Measurements from ENCODE around the gene WFDC10B. TPM values are rescaled to one million over a fixed set of nuclear protein-coding genes. Genes with fewer than 3 reads are reported as not detected.

The WFDC10B gene
- not detected for total RNA-seq

DNA sequence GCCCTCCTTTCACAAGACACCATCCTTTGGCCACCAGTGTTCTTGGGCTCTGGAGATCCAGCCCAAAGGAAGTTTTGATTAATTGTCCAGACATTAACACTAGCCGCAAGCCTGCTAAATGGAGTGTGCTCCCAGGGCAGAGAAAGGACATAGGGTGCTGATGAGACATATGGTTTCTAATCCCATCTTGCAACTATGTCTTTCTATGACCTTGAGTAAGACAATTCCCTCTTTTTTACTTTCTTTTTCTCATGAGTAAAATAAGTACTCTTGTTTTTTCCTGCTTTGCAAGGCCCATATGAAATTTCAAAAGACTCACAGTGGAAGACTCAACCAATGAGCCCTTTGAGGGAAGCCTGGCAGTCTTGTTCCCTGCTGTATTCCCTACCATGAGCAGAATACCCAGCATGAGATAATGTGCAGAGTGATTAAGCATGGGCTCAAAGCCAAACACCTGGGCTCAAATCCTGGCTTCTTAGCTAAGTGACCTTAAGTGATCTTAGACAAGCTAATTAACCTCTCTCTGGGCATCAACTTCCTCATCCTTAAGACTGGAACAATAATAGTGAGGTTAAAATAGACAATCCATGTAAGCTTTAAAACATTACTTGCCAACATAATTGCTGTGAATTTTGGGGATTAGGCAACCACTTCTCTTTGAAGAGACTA, at the start of gene WFDC10B:
Gene WFDC10B, minus strand, starts transcription at position 51 of the 669 bp plus-strand sequence. CDS start 19,027 bp downstream, outside the sequence.
- H3K4me1 ChIP-seq (ENCODE audit: control insufficient read depth in 3 of 3, insufficient read depth in 3 of 3, low read length in 3 of 3): no peaks in the 10 kb centered on the region
- H3K4me3 ChIP-seq (ENCODE audit: low read length in 3 of 3): no peak within 1 kb of the TSS

DNA sequence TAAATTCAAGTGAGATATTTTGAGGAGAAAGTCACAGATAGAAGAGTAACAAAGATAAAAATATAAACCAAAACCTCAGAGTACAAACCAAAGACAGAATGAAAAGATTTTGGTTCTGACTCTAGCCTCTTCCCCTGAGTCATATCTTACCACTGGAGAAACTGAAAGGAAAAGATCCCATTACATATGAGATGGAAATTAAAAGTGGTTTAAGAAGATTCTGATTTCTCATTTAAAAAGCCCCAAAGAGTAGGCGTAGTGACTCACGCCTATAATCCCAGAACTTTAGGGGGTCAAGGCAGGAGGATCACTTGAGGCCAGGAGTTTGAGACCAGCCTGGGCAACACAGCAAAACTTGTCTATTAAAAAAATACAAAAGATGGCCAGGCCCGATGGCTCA, 47.9 kb upstream of the WFDC10B start:
- no peak overlapping the region for H3K27ac ChIP-seq (ENCODE audit: low read depth, low read length)
- no peaks in the 10 kb centered on the region for H3K4me1 ChIP-seq (ENCODE audit: control insufficient read depth in 3 of 3, insufficient read depth in 3 of 3, low read length in 3 of 3)
- peaks cover 0 to 5% (median 0%) of the 10 kb centered on the region in 3 donors for H3K27me3 ChIP-seq (ENCODE audit: control insufficient read depth in 3 of 3, insufficient read depth in 3 of 3, low read length in 3 of 3)
- H3K36me3 ChIP-seq (ENCODE audit: control insufficient read depth in 3 of 3, insufficient read depth in 3 of 3, low read length in 3 of 3): no peaks in the 10 kb centered on the region
- H3K9me3 ChIP-seq (ENCODE audit: control insufficient read depth in 3 of 3, low read length in 3 of 3): peaks cover 0 to 3% (median 0%) of the 10 kb centered on the region in 3 donors
- H3K4me3 ChIP-seq (ENCODE audit: low read length in 3 of 3): no peak overlapping the region
- no peak overlapping the region for H3K9ac ChIP-seq (ENCODE audit: low read depth in 1 of 3, low read length in 3 of 3)

More for the DNA sequence above, at the start of gene WFDC10B:
- peaks cover 0 to 3% (median 0%) of the 10 kb centered on the region in 3 donors for H3K9me3 ChIP-seq (ENCODE audit: control insufficient read depth in 3 of 3, low read length in 3 of 3)
- H3K9ac ChIP-seq (ENCODE audit: low read depth in 1 of 3, low read length in 3 of 3): no peak within 1 kb of the TSS
- H3K36me3 ChIP-seq (ENCODE audit: control insufficient read depth in 3 of 3, insufficient read depth in 3 of 3, low read length in 3 of 3): no peaks in the 10 kb centered on the region
- H3K27ac ChIP-seq (ENCODE audit: low read depth, low read length): no peak within 1 kb of the TSS
- H3K27me3 ChIP-seq (ENCODE audit: control insufficient read depth in 3 of 3, insufficient read depth in 3 of 3, low read length in 3 of 3): peaks cover 0 to 2% (median 0%) of the 10 kb centered on the region in 3 donors

DNA sequence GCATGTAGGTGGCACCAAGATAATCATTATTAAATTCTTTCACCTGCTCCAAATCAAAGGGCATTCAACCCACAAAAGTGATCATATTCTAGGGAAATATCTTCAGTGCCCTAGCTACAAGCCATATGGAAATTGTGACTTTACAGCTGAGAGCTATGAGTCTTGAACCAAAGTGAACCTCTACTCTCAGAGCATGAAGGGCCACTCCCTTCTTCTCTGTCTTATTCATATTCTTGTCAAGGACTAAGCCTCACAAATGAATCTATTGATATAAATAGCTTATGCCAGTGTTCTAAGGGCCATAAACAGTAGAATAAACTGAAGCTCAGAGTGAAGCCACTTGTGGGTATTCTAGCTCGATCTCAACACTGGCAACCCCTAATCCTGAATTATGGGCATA, 46.9 kb upstream of the WFDC10B start:
- H3K27me3 ChIP-seq (ENCODE audit: control insufficient read depth in 3 of 3, insufficient read depth in 3 of 3, low read length in 3 of 3): peaks cover 0 to 5% (median 0%) of the 10 kb centered on the region in 3 donors
- no peak overlapping the region for H3K4me3 ChIP-seq (ENCODE audit: low read length in 3 of 3)
- H3K36me3 ChIP-seq (ENCODE audit: control insufficient read depth in 3 of 3, insufficient read depth in 3 of 3, low read length in 3 of 3): no peaks in the 10 kb centered on the region
- H3K4me1 ChIP-seq (ENCODE audit: control insufficient read depth in 3 of 3, insufficient read depth in 3 of 3, low read length in 3 of 3): no peaks in the 10 kb centered on the region
- H3K9me3 ChIP-seq (ENCODE audit: control insufficient read depth in 3 of 3, low read length in 3 of 3): peaks cover 0 to 3% (median 0%) of the 10 kb centered on the region in 3 donors
- H3K9ac ChIP-seq (ENCODE audit: low read depth in 1 of 3, low read length in 3 of 3): no peak overlapping the region
- H3K27ac ChIP-seq (ENCODE audit: low read depth, low read length): no peak overlapping the region

DNA sequence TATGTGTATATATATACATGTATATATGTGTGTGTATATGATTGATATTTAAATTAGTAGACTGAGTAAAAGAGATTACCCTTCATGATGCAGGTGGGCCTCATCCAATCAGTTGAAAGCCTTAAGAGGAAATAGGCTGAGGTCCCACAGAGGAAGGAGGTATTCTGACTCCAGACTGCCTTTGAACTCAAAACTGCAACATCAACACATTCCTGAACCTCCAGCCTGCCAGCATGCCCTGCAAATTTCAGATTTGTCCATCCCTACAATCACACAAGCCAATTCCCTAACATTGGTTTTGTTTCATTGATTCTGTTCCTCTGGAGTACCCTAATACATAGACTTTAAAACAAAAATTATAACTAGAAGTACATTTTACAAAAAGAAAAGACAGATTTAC, 40.2 kb upstream of the WFDC10B start:
- Histone ChIP-seq H3K9ac (ENCODE audit: low read depth in 1 of 3, low read length in 3 of 3) (no peak overlapping the region), H3K4me1 (ENCODE audit: control insufficient read depth in 3 of 3, insufficient read depth in 3 of 3, low read length in 3 of 3) (no peaks in the 10 kb centered on the region), H3K4me3 (ENCODE audit: low read length in 3 of 3) (no peak overlapping the region), H3K36me3 (ENCODE audit: control insufficient read depth in 3 of 3, insufficient read depth in 3 of 3, low read length in 3 of 3) (no peaks in the 10 kb centered on the region), H3K27me3 (ENCODE audit: control insufficient read depth in 3 of 3, insufficient read depth in 3 of 3, low read length in 3 of 3) (peaks cover 0 to 5% (median 2%) of the 10 kb centered on the region in 3 donors), H3K27ac (ENCODE audit: low read depth, low read length) (no peak overlapping the region), H3K9me3 (ENCODE audit: control insufficient read depth in 3 of 3, low read length in 3 of 3) (no peaks in the 10 kb centered on the region)

DNA sequence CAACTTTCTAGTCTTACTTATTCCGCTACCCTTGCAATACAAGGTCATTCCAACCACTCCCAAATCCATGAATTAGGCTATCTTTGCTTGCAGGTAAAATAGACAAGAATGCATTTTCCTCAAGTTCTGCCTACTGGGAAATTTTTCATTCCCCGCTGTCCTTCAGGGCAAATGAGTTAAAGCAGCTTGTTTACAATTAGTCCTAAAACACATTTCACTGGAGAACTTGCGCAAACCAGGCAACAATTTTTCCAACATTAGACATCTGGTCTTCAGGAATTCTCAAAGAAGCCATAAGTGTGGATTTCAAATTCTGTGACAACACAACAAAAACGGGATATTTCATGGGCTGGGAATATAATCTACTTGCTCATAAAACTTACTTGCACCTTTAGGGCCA, 37.8 kb upstream of the WFDC10B start:
- Histone ChIP-seq H3K36me3 (ENCODE audit: control insufficient read depth in 3 of 3, insufficient read depth in 3 of 3, low read length in 3 of 3) (no peaks in the 10 kb centered on the region), H3K27me3 (ENCODE audit: control insufficient read depth in 3 of 3, insufficient read depth in 3 of 3, low read length in 3 of 3) (peaks cover 0 to 2% (median 0%) of the 10 kb centered on the region in 3 donors), H3K9me3 (ENCODE audit: control insufficient read depth in 3 of 3, low read length in 3 of 3) (no peaks in the 10 kb centered on the region), H3K9ac (ENCODE audit: low read depth in 1 of 3, low read length in 3 of 3) (no peak overlapping the region), H3K27ac (ENCODE audit: low read depth, low read length) (no peak overlapping the region), H3K4me1 (ENCODE audit: control insufficient read depth in 3 of 3, insufficient read depth in 3 of 3, low read length in 3 of 3) (no peaks in the 10 kb centered on the region), H3K4me3 (ENCODE audit: low read length in 3 of 3) (no peak overlapping the region)

DNA sequence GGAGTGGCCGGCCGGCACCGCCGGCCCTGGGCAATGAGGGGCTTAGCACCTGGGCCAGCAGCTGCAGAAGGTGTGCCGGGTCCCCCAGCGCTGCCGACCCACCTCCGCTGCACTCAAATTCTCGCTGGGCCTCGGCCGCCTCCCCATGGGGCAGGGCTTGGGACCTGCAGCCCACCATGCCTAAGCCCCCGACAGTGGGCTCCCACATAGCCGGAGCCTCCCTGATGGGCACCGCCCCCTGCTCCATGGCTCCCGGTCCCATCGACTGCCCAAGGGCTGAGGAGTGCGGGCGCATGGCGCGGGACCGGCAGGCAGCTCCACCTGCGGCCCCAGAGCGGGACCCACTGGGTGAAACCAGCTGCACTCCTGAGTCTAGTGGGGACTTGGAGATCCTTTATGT, 31.2 kb upstream of the WFDC10B start:
- no peak overlapping the region for H3K27ac ChIP-seq (ENCODE audit: low read depth, low read length)
- no peaks in the 10 kb centered on the region for H3K4me1 ChIP-seq (ENCODE audit: control insufficient read depth in 3 of 3, insufficient read depth in 3 of 3, low read length in 3 of 3)
- no peaks in the 10 kb centered on the region for H3K36me3 ChIP-seq (ENCODE audit: control insufficient read depth in 3 of 3, insufficient read depth in 3 of 3, low read length in 3 of 3)
- H3K9ac ChIP-seq (ENCODE audit: low read depth in 1 of 3, low read length in 3 of 3): no peak overlapping the region
- H3K27me3 ChIP-seq (ENCODE audit: control insufficient read depth in 3 of 3, insufficient read depth in 3 of 3, low read length in 3 of 3): no peaks in the 10 kb centered on the region
- no peak overlapping the region for H3K4me3 ChIP-seq (ENCODE audit: low read length in 3 of 3)
- peaks cover 0 to 4% (median 0%) of the 10 kb centered on the region in 3 donors for H3K9me3 ChIP-seq (ENCODE audit: control insufficient read depth in 3 of 3, low read length in 3 of 3)

DNA sequence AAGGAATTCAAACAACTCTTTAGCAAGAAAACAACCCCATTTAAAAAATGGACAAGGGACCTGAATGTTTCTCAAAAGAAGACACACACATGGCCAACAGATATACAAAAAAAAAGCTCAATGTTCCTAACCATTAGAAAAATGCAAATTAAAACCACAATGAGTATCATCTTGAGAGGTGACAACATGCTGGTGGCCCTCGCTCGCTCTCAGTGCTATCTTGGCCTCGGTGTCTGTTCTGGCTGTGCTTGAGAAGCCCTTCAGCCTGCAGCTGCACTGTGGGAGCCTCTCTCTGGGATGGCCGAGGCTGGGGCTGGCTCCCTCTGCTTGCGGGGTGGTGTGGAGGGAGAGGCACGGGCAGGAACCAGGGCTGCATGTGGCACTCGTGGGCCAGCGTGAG, 30.7 kb upstream of the WFDC10B start:
- Histone ChIP-seq H3K4me3 (ENCODE audit: low read length in 3 of 3) (no peak overlapping the region), H3K27ac (ENCODE audit: low read depth, low read length) (no peak overlapping the region), H3K36me3 (ENCODE audit: control insufficient read depth in 3 of 3, insufficient read depth in 3 of 3, low read length in 3 of 3) (no peaks in the 10 kb centered on the region), H3K9me3 (ENCODE audit: control insufficient read depth in 3 of 3, low read length in 3 of 3) (peaks cover 0 to 4% (median 0%) of the 10 kb centered on the region in 3 donors), H3K9ac (ENCODE audit: low read depth in 1 of 3, low read length in 3 of 3) (no peak overlapping the region), H3K4me1 (ENCODE audit: control insufficient read depth in 3 of 3, insufficient read depth in 3 of 3, low read length in 3 of 3) (no peaks in the 10 kb centered on the region), H3K27me3 (ENCODE audit: control insufficient read depth in 3 of 3, insufficient read depth in 3 of 3, low read length in 3 of 3) (no peaks in the 10 kb centered on the region)

DNA sequence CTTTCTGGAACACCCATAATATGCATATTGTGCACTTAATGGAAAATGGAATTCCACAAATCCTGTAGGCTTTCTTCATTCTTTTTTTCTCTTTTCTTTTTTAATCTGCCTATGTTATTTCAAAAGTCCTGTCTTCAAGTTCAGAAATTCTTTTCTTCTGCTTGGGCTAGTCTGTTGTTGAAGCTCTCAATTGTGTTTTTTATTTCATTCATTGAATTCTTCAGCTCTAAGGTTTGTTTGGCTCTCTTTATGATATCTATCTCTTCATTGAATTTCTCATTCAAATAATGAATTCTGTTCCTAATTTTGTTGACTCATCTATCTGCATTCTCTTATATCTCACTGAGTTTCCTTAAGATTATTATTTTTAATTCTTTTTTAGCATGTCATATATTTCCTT, 27.4 kb upstream of the WFDC10B start:
- Histone ChIP-seq H3K36me3 (ENCODE audit: control insufficient read depth in 3 of 3, insufficient read depth in 3 of 3, low read length in 3 of 3) (no peaks in the 10 kb centered on the region), H3K27ac (ENCODE audit: low read depth, low read length) (no peak overlapping the region), H3K4me3 (ENCODE audit: low read length in 3 of 3) (no peak overlapping the region), H3K9ac (ENCODE audit: low read depth in 1 of 3, low read length in 3 of 3) (no peak overlapping the region), H3K27me3 (ENCODE audit: control insufficient read depth in 3 of 3, insufficient read depth in 3 of 3, low read length in 3 of 3) (no peaks in the 10 kb centered on the region), H3K4me1 (ENCODE audit: control insufficient read depth in 3 of 3, insufficient read depth in 3 of 3, low read length in 3 of 3) (no peaks in the 10 kb centered on the region), H3K9me3 (ENCODE audit: control insufficient read depth in 3 of 3, low read length in 3 of 3) (peaks cover 0 to 4% (median 0%) of the 10 kb centered on the region in 3 donors)

DNA sequence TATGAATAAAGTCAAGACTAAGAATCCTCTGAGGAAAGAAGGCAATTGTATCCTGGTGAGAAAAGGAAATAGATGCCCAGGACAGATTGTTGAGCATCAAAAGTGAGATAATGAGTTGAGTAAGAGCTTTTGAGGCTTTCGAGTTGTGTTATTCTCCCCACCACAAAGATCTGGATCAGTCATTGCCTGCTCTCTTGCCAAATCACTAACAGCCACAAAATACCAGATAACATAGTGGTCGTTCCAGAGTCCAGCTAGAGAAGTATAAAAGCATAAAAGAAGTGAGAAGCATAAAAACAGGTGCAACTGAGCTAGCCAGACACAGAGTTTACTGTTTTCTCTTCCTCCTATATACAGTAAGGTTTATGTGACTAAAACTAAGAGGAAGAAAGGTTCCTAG, 22.2 kb upstream of the WFDC10B start:
- Histone ChIP-seq H3K9ac (ENCODE audit: low read depth in 1 of 3, low read length in 3 of 3) (no peak overlapping the region), H3K27ac (ENCODE audit: low read depth, low read length) (no peak overlapping the region), H3K36me3 (ENCODE audit: control insufficient read depth in 3 of 3, insufficient read depth in 3 of 3, low read length in 3 of 3) (no peaks in the 10 kb centered on the region), H3K4me1 (ENCODE audit: control insufficient read depth in 3 of 3, insufficient read depth in 3 of 3, low read length in 3 of 3) (no peaks in the 10 kb centered on the region), H3K27me3 (ENCODE audit: control insufficient read depth in 3 of 3, insufficient read depth in 3 of 3, low read length in 3 of 3) (no peaks in the 10 kb centered on the region), H3K9me3 (ENCODE audit: control insufficient read depth in 3 of 3, low read length in 3 of 3) (no peaks in the 10 kb centered on the region), H3K4me3 (ENCODE audit: low read length in 3 of 3) (no peak overlapping the region)

DNA sequence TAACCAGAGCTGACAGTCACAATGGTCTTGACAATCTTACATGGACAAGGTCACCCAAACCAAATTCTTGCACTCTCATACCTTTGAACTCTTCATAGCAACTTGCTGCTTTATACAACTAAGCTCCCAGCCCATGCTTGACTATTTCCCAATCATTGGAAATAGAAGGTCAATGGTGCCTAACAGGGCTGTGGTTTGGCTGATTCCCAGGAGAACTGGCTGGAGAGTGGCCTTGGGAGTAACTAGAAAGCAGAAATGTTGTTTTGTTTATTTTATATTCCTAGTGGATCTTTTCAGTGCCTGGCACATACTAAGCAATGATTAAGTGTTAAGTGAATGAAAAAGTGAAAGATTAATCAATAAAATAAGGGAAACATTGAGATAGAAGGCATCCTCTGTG, 20.3 kb upstream of the WFDC10B start:
- Histone ChIP-seq H3K27ac (ENCODE audit: low read depth, low read length) (no peak overlapping the region), H3K36me3 (ENCODE audit: control insufficient read depth in 3 of 3, insufficient read depth in 3 of 3, low read length in 3 of 3) (no peaks in the 10 kb centered on the region), H3K27me3 (ENCODE audit: control insufficient read depth in 3 of 3, insufficient read depth in 3 of 3, low read length in 3 of 3) (no peaks in the 10 kb centered on the region), H3K9me3 (ENCODE audit: control insufficient read depth in 3 of 3, low read length in 3 of 3) (no peaks in the 10 kb centered on the region), H3K4me1 (ENCODE audit: control insufficient read depth in 3 of 3, insufficient read depth in 3 of 3, low read length in 3 of 3) (no peaks in the 10 kb centered on the region), H3K4me3 (ENCODE audit: low read length in 3 of 3) (no peak overlapping the region), H3K9ac (ENCODE audit: low read depth in 1 of 3, low read length in 3 of 3) (no peak overlapping the region)
